SK-N-SH treated with all-trans-retinoic acid at 6 μM for 48 hours (cell line): ENCODE results near the gene GBF1.

Experiments
- ATAC-seq: fragments of 200-7000 bp; cut with Tn5 transposase; 3 replicates; pipeline ENCODE4 v1.9.1; 2020; ENCODE audit warnings: mild to moderate bottlenecking, moderate library complexity
- ARNTL ChIP-seq: fragments of 450-650 bp; formaldehyde crosslinking; IDR thresholded peaks from 2 replicates; pipeline ENCODE4 v1.5.0; 2020; ENCODE audit warnings: low read depth, mild to moderate bottlenecking, moderate library complexity, borderline replicate concordance
- BACH2 ChIP-seq: fragments of 250-450 bp; sonication (Bioruptor Pico); IDR thresholded peaks from 2 replicates; pipeline ENCODE4 v1.9.0; 2021; ENCODE audit warnings: mild to moderate bottlenecking, borderline replicate concordance
- CSDC2 ChIP-seq: fragments of 250-450 bp; sonication (Bioruptor Pico); IDR thresholded peaks from 2 replicates; pipeline ENCODE4 v1.5.0; 2020; ENCODE audit warnings: mild to moderate bottlenecking, moderate library complexity
- GLIS3 ChIP-seq: fragments of 250-450 bp; sonication (Bioruptor Pico); IDR thresholded peaks from 2 replicates; pipeline ENCODE4 v1.5.0; 2020; ENCODE audit warnings: mild to moderate bottlenecking, moderate library complexity
- ISL1 ChIP-seq: fragments of 250-450 bp; sonication (Bioruptor Pico); IDR thresholded peaks from 2 replicates; pipeline ENCODE4 v2.1.2; 2022; ENCODE audit warnings: mild to moderate bottlenecking, moderate library complexity
- PATZ1 ChIP-seq: fragments of 250-450 bp; sonication (Bioruptor Pico); IDR thresholded peaks from 2 replicates; pipeline ENCODE4 v1.8.0; 2020; ENCODE audit warnings: mild to moderate bottlenecking, moderate library complexity, borderline replicate concordance
- POU6F1 ChIP-seq: fragments of 250-450 bp; sonication (Bioruptor Pico); IDR thresholded peaks from 2 replicates; pipeline ENCODE4 v1.8.0; 2021; ENCODE audit warnings: low read depth, mild to moderate bottlenecking, moderate library complexity, borderline replicate concordance
- PPARA ChIP-seq: fragments of 250-450 bp; sonication (Bioruptor Pico); IDR thresholded peaks from 2 replicates; pipeline ENCODE4 v1.5.0; 2020; ENCODE audit warnings: mild to moderate bottlenecking, borderline replicate concordance
- RARB ChIP-seq: fragments of 250-450 bp; sonication (Bioruptor Pico); IDR thresholded peaks from 2 replicates; pipeline ENCODE4 v1.8.0; 2021; ENCODE audit warnings: mild to moderate bottlenecking, moderate library complexity
- SNAI2 ChIP-seq: fragments of 250-450 bp; sonication (Bioruptor Pico); IDR thresholded peaks from 2 replicates; pipeline ENCODE4 v1.5.0; 2020; ENCODE audit warnings: mild to moderate bottlenecking, moderate library complexity
- TCF4 ChIP-seq: fragments of 250-450 bp; sonication (Bioruptor Pico); IDR thresholded peaks from 2 replicates; pipeline ENCODE4 v1.8.0; 2021; ENCODE audit warnings: mild to moderate bottlenecking, moderate library complexity, borderline replicate concordance
- TOX ChIP-seq: fragments of 250-450 bp; sonication (Bioruptor Pico); IDR thresholded peaks from 2 replicates; pipeline ENCODE4 v1.8.0; 2021; ENCODE audit warnings: mild to moderate bottlenecking, moderate library complexity, borderline replicate concordance
- TSHZ2 ChIP-seq: fragments of 250-450 bp; sonication (Bioruptor Pico); IDR thresholded peaks from 2 replicates; pipeline ENCODE4 v1.5.0; 2020; ENCODE audit warnings: mild to moderate bottlenecking, moderate library complexity
- ZC3H10 ChIP-seq: fragments of 250-450 bp; sonication (Bioruptor Pico); IDR thresholded peaks from 2 replicates; pipeline ENCODE4 v1.5.1; 2021; ENCODE audit warnings: mild to moderate bottlenecking, moderate library complexity
- ZFP30 ChIP-seq: fragments of 450-650 bp; formaldehyde crosslinking; IDR thresholded peaks from 2 replicates; pipeline ENCODE4 v1.5.0; 2022; ENCODE audit warnings: mild to moderate bottlenecking, moderate library complexity
- ZNF565 ChIP-seq: fragments of 450-650 bp; formaldehyde crosslinking; conservative IDR thresholded peaks from 2 replicates; pipeline ENCODE4 v1.5.0; 2020; ENCODE audit warnings: low read depth, mild to moderate bottlenecking, moderate library complexity
- ZNF70 ChIP-seq: fragments of 450-650 bp; formaldehyde crosslinking; IDR thresholded peaks from 2 replicates; pipeline ENCODE4 v1.5.0; 2020; ENCODE audit warnings: mild to moderate bottlenecking, moderate library complexity
- ZNF8 ChIP-seq: fragments of 450-650 bp; formaldehyde crosslinking; IDR thresholded peaks from 2 replicates; pipeline ENCODE4 v1.5.0; 2020; ENCODE audit warnings: mild to moderate bottlenecking, moderate library complexity
- TF ChIP-seq, protein P1 (sequence below): fragments of 250-450 bp; sonication (Bioruptor Pico); IDR thresholded peaks from 2 replicates; pipeline ENCODE4 v1.5.1; 2021; ENCODE audit warnings: mild to moderate bottlenecking, moderate library complexity
- TF ChIP-seq, protein P2 (sequence below): fragments of 250-450 bp; sonication (Bioruptor Pico); IDR thresholded peaks from 2 replicates; pipeline ENCODE4 v1.5.1; 2020; ENCODE audit warnings: low read depth, mild to moderate bottlenecking, moderate library complexity

GBF1 gene

GRCh38 chr10:102275343-102275742 lies 30.0 kb downstream of the GBF1 start:
- TF ChIP-seq ARNTL (CRISPR knock-in tag) (no peak), PPARA (no peak), GLIS3 (CRISPR knock-in tag) (no peak), TOX (CRISPR knock-in tag) (no peak), ZC3H10 (CRISPR knock-in tag) (no peak), ZNF70 (CRISPR knock-in tag) (no peak), TCF4 (CRISPR knock-in tag) (no peak), ZNF8 (CRISPR knock-in tag) (no peak)
- TF ChIP-seq, protein P1, sequence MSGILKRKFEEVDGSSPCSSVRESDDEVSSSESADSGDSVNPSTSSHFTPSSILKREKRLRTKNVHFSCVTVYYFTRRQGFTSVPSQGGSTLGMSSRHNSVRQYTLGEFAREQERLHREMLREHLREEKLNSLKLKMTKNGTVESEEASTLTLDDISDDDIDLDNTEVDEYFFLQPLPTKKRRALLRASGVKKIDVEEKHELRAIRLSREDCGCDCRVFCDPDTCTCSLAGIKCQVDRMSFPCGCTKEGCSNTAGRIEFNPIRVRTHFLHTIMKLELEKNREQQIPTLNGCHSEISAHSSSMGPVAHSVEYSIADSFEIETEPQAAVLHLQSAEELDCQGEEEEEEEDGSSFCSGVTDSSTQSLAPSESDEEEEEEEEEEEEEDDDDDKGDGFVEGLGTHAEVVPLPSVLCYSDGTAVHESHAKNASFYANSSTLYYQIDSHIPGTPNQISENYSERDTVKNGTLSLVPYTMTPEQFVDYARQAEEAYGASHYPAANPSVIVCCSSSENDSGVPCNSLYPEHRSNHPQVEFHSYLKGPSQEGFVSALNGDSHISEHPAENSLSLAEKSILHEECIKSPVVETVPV (CRISPR knock-in tag), result no peak
- TF ChIP-seq, all 23 proteins: peak for 0
- no peak for ATAC-seq

DNA sequence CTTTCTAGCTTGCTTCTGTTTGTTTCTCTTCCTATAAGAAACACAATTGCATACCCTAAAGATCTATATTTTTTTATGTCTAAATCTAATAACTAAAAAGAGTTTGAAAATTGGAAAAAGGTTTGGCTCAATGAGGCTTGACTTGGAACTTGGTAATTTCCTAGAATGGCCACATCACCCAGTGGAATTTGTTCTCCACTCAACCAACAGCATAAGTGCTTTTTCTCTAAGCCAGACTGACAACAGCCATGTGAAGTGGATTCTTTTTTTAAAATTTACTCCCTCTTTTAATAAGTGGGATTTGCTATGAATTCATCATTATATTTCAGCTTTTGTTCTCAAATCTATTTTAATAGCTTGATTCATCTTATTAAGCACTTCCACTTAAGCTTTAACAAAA lies 33.8 kb downstream of the GBF1 start:
- TF ChIP-seq ISL1 (CRISPR knock-in tag) (no peak), PATZ1 (no peak), ZC3H10 (CRISPR knock-in tag) (no peak), PPARA (no peak), CSDC2 (no peak), POU6F1 (no peak), RARB (CRISPR knock-in tag) (no peak), ZFP30 (CRISPR knock-in tag) (no peak), BACH2 (CRISPR knock-in tag) (no peak), ZNF565 (no peak), GLIS3 (CRISPR knock-in tag) (no peak), SNAI2 (CRISPR knock-in tag) (no peak), ARNTL (CRISPR knock-in tag) (no peak), ZNF70 (CRISPR knock-in tag) (no peak), TSHZ2 (no peak)
- TF ChIP-seq, protein P1 (CRISPR knock-in tag), result no peak
- TF ChIP-seq, protein P2, sequence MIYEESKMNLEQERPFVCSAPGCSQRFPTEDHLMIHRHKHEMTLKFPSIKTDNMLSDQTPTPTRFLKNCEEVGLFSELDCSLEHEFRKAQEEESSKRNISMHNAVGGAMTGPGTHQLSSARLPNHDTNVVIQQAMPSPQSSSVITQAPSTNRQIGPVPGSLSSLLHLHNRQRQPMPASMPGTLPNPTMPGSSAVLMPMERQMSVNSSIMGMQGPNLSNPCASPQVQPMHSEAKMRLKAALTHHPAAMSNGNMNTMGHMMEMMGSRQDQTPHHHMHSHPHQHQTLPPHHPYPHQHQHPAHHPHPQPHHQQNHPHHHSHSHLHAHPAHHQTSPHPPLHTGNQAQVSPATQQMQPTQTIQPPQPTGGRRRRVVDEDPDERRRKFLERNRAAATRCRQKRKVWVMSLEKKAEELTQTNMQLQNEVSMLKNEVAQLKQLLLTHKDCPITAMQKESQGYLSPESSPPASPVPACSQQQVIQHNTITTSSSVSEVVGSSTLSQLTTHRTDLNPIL, result no peak
- no peak for ATAC-seq
